GM12878 (cell line): Measurements from ENCODE around the gene HAS3. TPM values are rescaled to one million over a fixed set of nuclear protein-coding genes. Genes with fewer than 3 reads are reported as not detected.

Source experiments
- ATAC-seq: fragments of 200-7000 bp; cut with Tn5 transposase; 3 replicates; pipeline ENCODE4 v1.9.1; 2020; ENCODE audit warnings: mild to moderate bottlenecking, moderate library complexity
- BruUV-seq: library from RNA; stranded (reverse); fragments of 400-500 nt; replicated peaks from 2 replicates; lab custom pipeline; 2021; lab: Mats Ljungman, UMichigan
- CTCF ChIA-PET: fragments of 300-600 bp; sonication (Branson Sonifier 250); formaldehyde crosslinking; extraction: SDS; loops from one replicate; lab custom pipeline; 2021; ENCODE audit warnings: inconsistent platforms; lab: Yijun Ruan, JAX
- POLR2A ChIA-PET: fragments of 350-600 bp; formaldehyde crosslinking; extraction: SDS; loops from one replicate; lab custom pipeline; 2021; ENCODE audit warnings: inconsistent platforms; lab: Charles Lee
- RAD21 ChIA-PET: fragments of 300-600 bp; sonication (Branson Sonifier 250); formaldehyde crosslinking; loops from one replicate; lab custom pipeline; 2023; ENCODE audit warnings: antibody characterized with exemption; ENCODE audit not compliant: unreplicated experiment; lab: Charles Lee
- SMC1A ChIA-PET: fragments of 300-600 bp; sonication (Branson Sonifier 250); formaldehyde crosslinking; loops from one replicate; lab custom pipeline; 2023; ENCODE audit not compliant: unreplicated experiment, uncharacterized antibody; lab: Charles Lee
- DNase-seq: peaks from one replicate; pipeline ENCODE4 v3.0.0-alpha.2; 2011; ENCODE audit warnings: low read depth, low spot score
- FAIRE-seq: peaks from 3 replicates; lab custom pipeline; 2011; peaks lifted over from hg19 to GRCh38; lab: Jason Lieb, UNC
- H2AFZ ChIP-seq: 2 replicates; pipeline ENCODE4 v1.6.0; 2011; ENCODE audit warnings: low read depth, low read length, control low read depth; ENCODE audit not compliant: control insufficient read depth
- H3K27ac ChIP-seq: 2 replicates; pipeline ENCODE4 v1.5.1; 2011; ENCODE audit warnings: control low read depth; ENCODE audit not compliant: control insufficient read depth, insufficient read depth
- H3K27me3 ChIP-seq, 2 experiments: replicated peaks in 1 of 2; 2 replicates each; pipeline versions ENCODE4 v1.6.0 to v1.6.1; 2011; ENCODE audit warnings: low read length in 1 of 2; ENCODE audit not compliant: control insufficient read depth in 2 of 2, insufficient read depth in 2 of 2
- H3K36me3 ChIP-seq, 2 experiments: 2 replicates each; pipeline ENCODE4 v1.5.1; 2011; ENCODE audit warnings: low read length in 1 of 2; ENCODE audit not compliant: control insufficient read depth in 2 of 2, insufficient read depth in 2 of 2
- H3K4me1 ChIP-seq: 2 replicates; pipeline ENCODE4 v1.6.1; 2011; ENCODE audit warnings: mild to moderate bottlenecking, low read length, moderate library complexity, mixed read lengths; ENCODE audit not compliant: control insufficient read depth, insufficient read depth
- H3K4me2 ChIP-seq: 2 replicates; pipeline ENCODE4 v1.6.0; 2011; ENCODE audit warnings: control low read depth; ENCODE audit not compliant: control insufficient read depth, insufficient read depth
- H3K4me3 ChIP-seq: fragments of 200-600 bp; sonication (generic); 2 replicates; pipeline ENCODE4 v1.5.1; 2016
- H3K79me2 ChIP-seq: 2 replicates; pipeline ENCODE4 v1.6.0; 2011; ENCODE audit warnings: low read length; ENCODE audit not compliant: control insufficient read depth, insufficient read depth
- H3K9ac ChIP-seq: 2 replicates; pipeline ENCODE4 v1.8.0; 2011; ENCODE audit warnings: low read length, control low read depth, mixed read lengths; ENCODE audit not compliant: control insufficient read depth, insufficient read depth
- H3K9me3 ChIP-seq: replicated peaks from 3 replicates; pipeline ENCODE4 v1.5.1; 2011; ENCODE audit warnings: mild to moderate bottlenecking, low read length; ENCODE audit not compliant: control insufficient read depth, insufficient read depth
- H4K20me1 ChIP-seq: 2 replicates; pipeline ENCODE4 v1.6.0; 2011; ENCODE audit not compliant: control insufficient read depth, insufficient read depth
- BACH1 ChIP-seq: fragments of 450-650 bp; IDR thresholded peaks from 2 replicates; pipeline ENCODE4 v1.6.1; 2017; ENCODE audit warnings: mild to moderate bottlenecking, borderline replicate concordance
- GABPA ChIP-seq: IDR thresholded peaks from 2 replicates; pipeline ENCODE4 v1.6.1; 2014; ENCODE audit warnings: antibody characterized with exemption, low read depth, mild to moderate bottlenecking, inconsistent platforms
- JUNB ChIP-seq: IDR thresholded peaks from 2 replicates; pipeline ENCODE4 v1.6.1; 2016; ENCODE audit warnings: antibody characterized with exemption, mild to moderate bottlenecking
- MAX ChIP-seq: IDR thresholded peaks from 2 replicates; pipeline ENCODE4 v1.6.1; 2012; ENCODE audit warnings: low read depth, low read length, improper control_type of control experiment
- NFIC ChIP-seq: IDR thresholded peaks from 2 replicates; pipeline ENCODE4 v1.6.1; 2012; ENCODE audit warnings: low read depth, mild to moderate bottlenecking, inconsistent platforms, low read length, moderate library complexity
- PAX8 ChIP-seq: fragments of 450-650 bp; IDR thresholded peaks from 2 replicates; pipeline ENCODE4 v1.6.1; 2017; ENCODE audit warnings: mild to moderate bottlenecking, moderate library complexity
- RELB ChIP-seq: fragments of 450-650 bp; IDR thresholded peaks from 2 replicates; pipeline ENCODE4 v1.6.1; 2017; ENCODE audit warnings: low read depth, mild to moderate bottlenecking, moderate library complexity
- SIN3A ChIP-seq: IDR thresholded peaks from 2 replicates; pipeline ENCODE4 v1.6.1; 2012; ENCODE audit warnings: low read depth, low read length, improper control_type of control experiment
- TCF3 ChIP-seq: IDR thresholded peaks from 2 replicates; pipeline ENCODE4 v1.6.1; 2012; ENCODE audit warnings: low read depth, mild to moderate bottlenecking, low read length, borderline replicate concordance; ENCODE audit not compliant: insufficient read depth
- WRNIP1 ChIP-seq: IDR thresholded peaks from 2 replicates; pipeline ENCODE4 v1.6.1; 2011; ENCODE audit warnings: low read depth, low read length, improper control_type of control experiment, borderline replicate concordance
- WGBS: methylation state at CpG from one replicate; pipeline ENCODE4 v1.1.6; 2016; ENCODE audit warnings: low lambda C conversion rate; ENCODE audit not compliant: insufficient replicate concordance, insufficient coverage; ENCODE audit errors: missing lambda C conversion rate; 5-methylcytosine and 5-hydroxymethylcytosine counted together
- in situ Hi-C: fragments of 300-500 bp; cut with MboI; formaldehyde crosslinking; loops from 9 replicates; pipeline ENCODE4 v1.14.3; 2018; ENCODE audit warnings: mixed read lengths
- intact Hi-C: fragments of 100-400 bp; cut with micrococcal nuclease; formaldehyde crosslinking; loops from one replicate; pipeline ENCODE4 v1.14.2; 2022; ENCODE audit not compliant: unreplicated experiment
- polyA plus RNA-seq, 11 experiments: library from polyadenylated mRNA; depleted of rRNA in 4 of 11; unstranded in 6 of 11; stranded (reverse) in 5 of 11; fragments of >200 nt; fragmentation: Nextera tagmentation in 4 of 11; fragmentation: Illumina TruSeq in 1 of 11; extraction: Ambion mirVana in 4 of 11; extraction: Trizol in 1 of 11; gene quantifications; 1 replicate in 1 of 11; 2 replicates in 10 of 11; pipeline versions ENCODE4 v1.2.1 to v1.2.3, GENCODE V29; 2011 to 2016; ENCODE audit warnings: inconsistent platforms in 2 of 11, missing spikeins in 2 of 11, low read depth in 1 of 11
- total RNA-seq, 4 experiments: library from RNA; depleted of rRNA in 3 of 4; stranded (reverse); fragments of >200 nt in 3 of 4; fragmentation: Illumina TruSeq in 1 of 4; extraction: Trizol in 1 of 4; gene quantifications; 2 replicates each; pipeline versions ENCODE4 v1.2.1 to v1.2.3, GENCODE V29; 2013 to 2021

HAS3 gene
- total and polyA plus RNA-seq, 10 of the 15 experiments (the other 5 are each of a cell fraction or from before 2014, with no cell fraction given): 0.06 to 0.56 (median 0.19) TPM; not detected in 2

GRCh38 chr16:69107316-69107962, 2.0 kb downstream of the HAS3 start:
- POLR2A ChIA-PET: no interaction called here
- FAIRE-seq: no peak
- ATAC-seq: no peak
- Histone ChIP-seq H3K4me3 (no peak overlapping the region), H3K79me2 (no peaks in the 10 kb centered on the region), H2AFZ (no peak overlapping the region), H3K27ac (no peak overlapping the region), H3K9me3 (no peaks in the 10 kb centered on the region), H4K20me1 (no peaks in the 10 kb centered on the region), H3K36me3 (no peaks in the 10 kb centered on the region), H3K27me3 (peaks cover 1 to 3% of the 10 kb centered on the region in 2 experiments; a peak in 2 of 4 replicates), H3K9ac (no peak overlapping the region), H3K4me2 (peak overlapping the region; percentile 25), H3K4me1 (peaks cover 6% of the 10 kb centered on the region)
- SMC1A ChIA-PET: no interaction called here
- no peak for DNase-seq
- CTCF ChIA-PET: interaction anchor here (0.8 to 1.6 kb wide), 2 partner anchors 17 to 118 kb away, joined by 4 to 7 read pairs; no protein-coding TSS in a partner anchor
- RAD21 ChIA-PET: no interaction called here
- in situ Hi-C loops: no loop called here
- intact Hi-C loops: no loop called here
- TF ChIP-seq NFIC: no peak
- no peak for TF ChIP-seq MAX
- BruUV-seq: no TSS peak
- WGBS: 41% methylated on average over 45 of the region's 52 CpGs

- no peaks in the 10 kb centered on the region for H3K79me2 ChIP-seq
- no peak for ATAC-seq
- no peaks in the 10 kb centered on the region for H3K36me3 ChIP-seq
- peaks cover 1 to 3% of the 10 kb centered on the region in 2 experiments; a peak in 2 of 4 replicates for H3K27me3 ChIP-seq
- no peak overlapping the region for H3K27ac ChIP-seq
- in situ Hi-C loops (no loop called here), intact Hi-C loops (no loop called here)
- H3K9ac ChIP-seq: no peak overlapping the region
- SMC1A ChIA-PET: interaction anchor here (0.6 kb wide), 2 partner anchors 743 to 818 kb away, joined by 3 to 4 read pairs; no protein-coding TSS in a partner anchor
- DNase-seq: no peak
- H3K9me3 ChIP-seq: no peaks in the 10 kb centered on the region
- CTCF ChIA-PET: interaction anchor here (0.7 to 1.6 kb wide), 3 partner anchors 16 to 149 kb away, joined by 3 to 7 read pairs (median 4); no protein-coding TSS in a partner anchor
- H3K4me1 ChIP-seq: peaks cover 6% of the 10 kb centered on the region
- no TSS peak for BruUV-seq
- WGBS: 92% methylated on average over 9 of the region's 9 CpGs
- H4K20me1 ChIP-seq: no peaks in the 10 kb centered on the region
- POLR2A ChIA-PET: no interaction called here
- TF ChIP-seq RELB (no peak), SIN3A (no peak), TCF3 (no peak), WRNIP1 (no peak), PAX8 (no peak), GABPA (no peak), BACH1 (no peak), JUNB (no peak)
- FAIRE-seq: no peak
- H2AFZ ChIP-seq: no peak overlapping the region
- H3K4me3 ChIP-seq: no peak overlapping the region
- RAD21 ChIA-PET: no interaction called here
- no peak overlapping the region for H3K4me2 ChIP-seq
Measured at GRCh38 chr16:69108064-69108904, 2.8 kb downstream of the HAS3 start.
